Measurements from ENCODE around the gene TIMP2.
"Not testable (repeated sequence)": the region's sequence is repeated elsewhere in the genome, so short reads cannot be mapped to it uniquely, and the experiment has no call there.

Gene TIMP2

DNA sequence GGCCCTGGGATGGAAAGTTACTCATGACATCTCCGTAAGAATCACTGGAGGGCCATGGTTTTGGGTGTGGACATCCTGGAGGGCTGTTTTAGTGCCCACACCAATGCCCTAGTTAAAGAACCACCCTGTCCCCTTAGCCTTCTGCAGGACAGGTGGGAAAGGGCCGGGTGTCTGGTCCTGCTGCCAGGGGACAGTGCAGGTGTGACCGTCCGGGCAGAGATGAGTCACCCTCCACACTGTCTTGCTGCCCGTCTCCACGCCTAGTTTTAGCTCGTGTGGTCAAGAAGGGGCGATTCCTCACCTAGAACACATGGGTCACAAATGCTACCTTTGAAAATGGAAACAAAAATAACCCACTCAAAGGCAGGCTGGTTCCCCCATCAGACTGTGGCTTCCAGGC lies 39.2 kb downstream of the TIMP2 start:
- DNase-seq = no peak

DNA sequence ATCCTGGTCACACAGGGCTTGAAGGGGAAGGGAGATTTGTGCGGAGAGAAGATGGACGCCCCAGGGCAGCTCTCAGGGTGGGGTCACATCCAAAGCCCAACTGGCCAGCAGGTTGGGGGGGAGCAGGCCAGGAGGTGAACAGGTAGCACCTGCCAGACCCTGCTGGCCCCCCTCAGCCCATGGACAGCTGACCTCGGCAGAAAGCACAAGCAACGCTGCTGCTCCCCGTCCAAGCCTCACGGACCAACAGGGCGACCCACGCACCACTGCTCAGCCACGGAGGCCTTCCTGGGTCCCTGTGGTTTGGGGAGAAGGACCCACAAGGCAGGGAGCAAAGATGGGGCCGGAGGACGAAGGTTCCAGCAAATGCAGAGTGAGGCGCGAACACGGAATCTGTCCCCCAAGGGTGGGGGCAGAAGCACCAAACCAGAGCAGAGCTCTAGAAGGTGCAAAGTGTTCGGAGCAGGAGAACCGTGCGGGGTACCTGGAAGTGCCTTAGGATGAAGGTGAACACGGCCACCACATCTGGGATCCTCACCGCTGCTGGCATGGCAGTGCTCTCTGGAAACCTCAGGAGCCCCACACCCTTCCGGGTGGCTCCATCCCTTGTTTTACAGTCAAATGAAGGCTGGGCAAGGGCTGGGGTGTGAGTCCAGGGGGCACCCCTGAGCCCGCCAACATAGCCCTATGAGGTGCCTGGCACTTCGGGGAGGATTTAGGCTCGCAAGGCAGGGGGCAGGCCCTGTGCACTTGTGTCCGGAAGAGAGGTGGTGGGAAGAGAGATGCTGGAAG lies 40.1 kb downstream of the TIMP2 start:
- no peak for DNase-seq

DNA sequence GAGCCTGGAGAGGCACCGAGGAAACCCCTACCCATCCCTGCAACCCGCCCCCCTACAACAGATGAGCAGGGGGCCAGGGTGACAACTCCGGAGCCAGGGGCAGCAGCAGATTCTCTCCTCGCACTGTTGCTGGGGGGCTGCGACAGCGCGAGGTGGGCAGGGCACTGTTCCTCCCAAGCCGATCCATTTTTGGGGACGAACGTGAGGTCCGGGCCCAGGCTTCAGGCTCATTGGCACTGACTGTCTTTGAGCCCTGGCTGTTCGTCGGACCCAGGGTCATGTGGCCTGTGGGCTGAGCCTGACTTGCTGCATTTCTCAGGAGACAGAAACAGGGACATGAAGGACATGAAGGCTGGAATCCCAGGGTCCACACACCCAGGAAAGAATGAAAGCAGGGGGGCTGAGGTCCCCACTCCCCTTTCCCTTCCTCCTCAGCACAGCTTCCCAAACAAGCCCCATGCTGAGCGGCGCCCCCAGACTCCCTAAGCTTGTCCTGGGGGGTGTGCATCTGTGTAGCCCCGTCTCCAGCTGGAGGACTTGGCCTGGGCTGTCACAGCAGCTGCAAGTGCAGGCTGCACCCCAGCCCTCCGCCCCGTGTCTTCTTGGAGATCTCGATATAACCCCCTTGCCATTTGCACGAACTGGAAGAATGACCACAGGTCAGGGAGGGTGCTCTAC lies 40.9 kb downstream of the TIMP2 start:
- no peak for DNase-seq

DNA sequence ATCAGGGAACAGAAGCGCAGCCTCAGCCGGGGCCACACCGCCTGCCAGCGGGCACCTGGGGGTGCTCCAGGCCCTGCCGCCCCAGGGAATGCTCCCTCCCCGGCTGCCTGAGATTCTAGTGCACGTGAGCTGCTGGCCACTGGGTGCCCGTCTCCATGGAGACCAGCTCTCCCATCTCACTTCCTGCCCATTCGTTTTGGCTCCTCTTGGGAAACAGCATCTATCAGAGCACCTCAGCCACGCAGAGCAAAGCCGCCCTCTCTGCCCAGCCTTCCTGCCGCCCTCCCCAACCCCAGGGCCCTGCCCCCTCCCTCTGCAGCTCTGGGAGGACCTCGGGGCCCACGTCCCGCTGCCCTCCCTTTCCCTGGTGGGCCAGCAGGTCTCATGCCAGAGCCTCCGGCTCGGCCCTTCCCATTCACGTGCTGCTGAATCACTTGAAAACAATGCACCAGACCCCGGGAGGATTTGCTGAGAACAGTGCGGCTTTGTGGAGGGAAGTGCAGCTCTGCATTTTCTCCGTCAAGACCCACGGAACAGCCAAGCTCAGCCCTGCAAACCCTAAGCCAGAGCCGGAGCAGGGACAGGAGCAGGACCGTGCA lies 41.6 kb downstream of the TIMP2 start:
- DNase-seq = no peak

DNA sequence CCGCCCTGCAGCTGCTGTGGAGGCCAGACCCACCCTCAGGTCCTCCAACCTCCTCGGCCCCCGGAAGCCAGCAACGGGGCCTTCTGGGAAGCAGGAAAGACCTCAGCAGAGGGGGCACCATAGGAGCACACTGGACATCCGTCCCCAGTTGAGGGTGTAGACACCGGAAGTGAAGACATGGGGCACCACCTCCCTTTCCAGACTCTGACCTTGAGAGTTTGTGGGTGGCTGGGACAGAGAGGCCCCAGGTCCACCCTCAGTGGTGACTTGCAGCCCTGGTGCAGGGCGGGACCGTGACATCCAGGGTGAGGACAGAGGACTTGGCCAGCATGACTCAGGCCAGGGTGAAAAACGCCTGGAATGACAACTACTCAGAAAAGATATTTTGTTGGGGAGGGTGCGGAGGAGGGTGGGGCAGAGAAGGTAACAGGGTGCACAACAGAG lies 42.1 kb downstream of the TIMP2 start:
- no peak for DNase-seq

DNA sequence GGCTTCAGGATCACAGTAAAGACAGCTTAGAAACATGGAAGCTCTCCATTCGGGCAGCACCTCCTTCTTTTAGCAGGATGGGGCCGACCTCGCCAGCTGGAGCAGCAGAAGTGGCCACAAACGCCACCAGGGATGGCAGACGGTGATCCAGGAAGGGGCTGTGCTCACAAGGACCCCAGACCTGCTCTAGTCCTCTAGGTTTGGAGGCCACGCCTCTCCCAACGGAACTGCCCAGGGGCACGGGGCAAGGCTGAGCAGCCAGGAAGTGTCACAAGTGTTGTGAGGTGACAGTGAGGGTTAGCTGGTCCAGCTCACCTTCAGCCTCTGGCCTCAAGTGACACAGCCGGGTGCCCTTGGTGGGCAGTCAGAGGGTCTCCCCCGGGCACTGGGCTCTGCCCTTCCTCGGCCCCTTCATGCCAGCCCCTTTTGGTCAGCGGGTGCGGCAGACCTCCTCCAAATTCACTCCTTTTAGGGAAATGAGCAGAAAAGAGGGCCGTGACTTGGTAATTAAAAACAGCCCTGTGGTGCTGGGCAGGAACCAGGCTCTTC lies 42.6 kb downstream of the TIMP2 start:
- DNase-seq = no peak

DNA sequence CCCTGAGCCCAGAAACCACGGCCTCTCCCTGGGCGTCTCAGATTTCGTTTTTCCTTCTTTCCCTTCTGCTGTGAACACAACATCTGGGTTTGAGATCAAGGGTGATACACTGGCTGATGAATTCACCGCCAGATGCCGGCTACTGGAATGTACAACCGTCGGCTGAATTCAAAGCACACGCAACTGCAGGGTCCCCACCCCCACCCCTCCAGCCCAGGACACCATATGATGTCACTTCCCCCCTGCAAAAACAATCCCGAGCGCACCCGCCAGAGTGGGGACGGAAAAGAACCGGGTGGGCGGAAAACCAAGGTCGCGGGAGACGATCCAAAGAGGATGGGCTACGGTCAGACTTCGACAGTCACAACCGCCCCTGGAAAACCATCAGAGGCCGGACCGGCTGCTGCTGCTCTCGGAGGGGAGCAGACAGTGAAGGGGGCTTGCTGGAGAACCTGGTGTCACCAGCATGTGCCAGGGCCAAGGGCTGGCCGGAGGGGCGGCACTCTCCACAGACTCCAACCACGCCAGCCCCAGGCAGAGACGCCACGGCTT lies 45.5 kb downstream of the TIMP2 start:
- no peak for DNase-seq

DNA sequence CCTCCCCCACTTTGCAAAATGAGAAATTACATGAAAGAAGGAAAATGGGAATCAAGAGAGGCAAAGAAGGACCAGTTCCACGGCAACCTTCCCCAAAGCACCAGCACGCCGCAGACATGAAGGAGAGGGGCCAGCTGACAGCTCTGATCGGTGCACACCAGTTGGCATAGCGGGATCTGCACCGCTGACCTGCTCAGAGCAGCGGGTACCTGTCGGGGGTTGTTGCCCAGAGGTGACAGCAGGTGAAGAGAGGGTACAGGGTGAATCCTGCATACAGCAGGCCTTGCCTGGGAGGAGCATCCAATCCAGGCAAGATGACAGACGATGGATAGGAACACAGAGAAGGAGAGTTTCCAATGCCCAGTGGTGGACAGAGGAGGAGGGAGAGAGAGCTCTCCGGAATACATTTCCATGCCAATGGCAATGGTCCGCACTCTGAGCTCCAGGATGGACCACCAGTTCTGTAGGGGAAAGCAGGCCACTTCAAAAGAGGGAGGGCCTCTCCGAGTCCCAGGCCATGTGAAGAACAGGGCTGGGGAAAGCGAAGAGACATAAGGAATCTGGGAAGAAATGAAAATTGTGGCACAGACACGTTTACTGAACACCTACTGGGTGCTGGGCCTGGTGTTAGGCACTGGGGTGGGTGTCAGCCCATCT lies 46.2 kb downstream of the TIMP2 start:
- no peak for DNase-seq

DNA sequence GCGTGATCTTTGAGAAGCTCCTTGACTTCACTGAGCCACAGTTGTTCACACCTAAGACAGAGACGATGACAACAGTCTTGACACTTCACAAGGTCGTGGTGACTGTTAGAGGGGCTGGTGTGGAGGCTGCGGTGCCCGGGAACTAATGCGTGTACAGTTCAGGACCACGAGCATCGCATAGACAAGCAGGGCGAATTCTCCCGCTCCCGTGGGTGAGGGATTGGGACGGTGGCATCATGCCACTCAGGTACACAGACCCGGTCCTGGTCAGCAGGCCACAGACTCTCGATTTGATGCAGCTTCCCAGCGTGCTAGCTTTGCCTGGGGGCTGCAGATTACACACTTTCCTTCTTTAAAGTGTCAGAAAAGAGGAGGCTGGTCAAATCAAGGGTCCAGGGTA lies 46.9 kb downstream of the TIMP2 start:
- DNase-seq = no peak

DNA sequence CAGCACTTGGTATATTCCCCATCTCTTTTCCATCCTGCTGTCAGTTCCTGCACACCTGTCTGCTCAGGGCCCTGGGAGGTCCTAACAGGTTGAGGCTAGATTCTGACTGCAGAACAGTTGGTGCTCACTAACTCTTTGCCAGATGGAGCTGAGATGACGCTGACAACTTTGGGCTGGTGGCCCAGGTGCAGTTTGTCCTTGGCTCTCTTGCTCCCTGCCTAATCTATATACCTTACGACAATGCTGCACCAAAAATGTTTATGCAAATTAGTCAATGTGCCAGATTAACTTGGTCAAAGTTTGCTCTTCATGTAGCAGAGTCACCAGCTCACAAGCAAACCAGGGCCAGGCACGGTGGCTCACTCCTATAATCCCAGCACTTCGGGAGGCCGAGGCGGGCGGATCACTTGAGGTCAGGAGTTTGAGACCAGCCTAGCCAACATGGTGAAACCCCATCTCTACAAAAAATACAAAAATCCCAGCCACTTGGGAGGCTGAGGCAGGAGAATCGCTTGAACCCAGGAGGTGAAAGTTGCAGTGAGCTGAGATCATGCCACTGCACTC lies 48.2 kb downstream of the TIMP2 start:
- not testable (repeated sequence) for DNase-seq

DNA sequence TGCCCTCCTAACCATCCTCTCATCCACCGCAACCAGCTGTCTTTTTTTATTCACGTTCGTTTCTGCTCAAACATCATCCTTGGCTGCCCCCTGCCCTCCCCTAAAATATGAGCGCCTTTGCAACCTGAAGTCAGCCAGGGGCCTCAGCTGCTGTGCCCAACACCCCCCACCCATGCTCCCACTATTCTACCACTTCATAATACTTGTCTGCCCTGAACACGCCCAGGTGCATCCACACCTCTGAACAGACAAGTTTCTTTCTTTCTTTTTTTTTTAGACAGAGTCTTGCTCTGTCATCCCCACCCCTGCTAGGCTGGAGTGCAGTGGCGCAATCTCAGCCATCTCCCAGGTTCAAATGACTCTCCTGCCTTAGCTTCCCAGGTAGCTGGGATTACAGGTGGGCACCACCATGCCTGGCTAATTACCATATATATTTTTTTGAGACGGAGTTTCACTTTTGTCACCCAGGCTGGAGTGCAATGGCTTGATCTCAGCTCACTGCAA lies 49.0 kb downstream of the TIMP2 start:
- no peak for DNase-seq

DNA sequence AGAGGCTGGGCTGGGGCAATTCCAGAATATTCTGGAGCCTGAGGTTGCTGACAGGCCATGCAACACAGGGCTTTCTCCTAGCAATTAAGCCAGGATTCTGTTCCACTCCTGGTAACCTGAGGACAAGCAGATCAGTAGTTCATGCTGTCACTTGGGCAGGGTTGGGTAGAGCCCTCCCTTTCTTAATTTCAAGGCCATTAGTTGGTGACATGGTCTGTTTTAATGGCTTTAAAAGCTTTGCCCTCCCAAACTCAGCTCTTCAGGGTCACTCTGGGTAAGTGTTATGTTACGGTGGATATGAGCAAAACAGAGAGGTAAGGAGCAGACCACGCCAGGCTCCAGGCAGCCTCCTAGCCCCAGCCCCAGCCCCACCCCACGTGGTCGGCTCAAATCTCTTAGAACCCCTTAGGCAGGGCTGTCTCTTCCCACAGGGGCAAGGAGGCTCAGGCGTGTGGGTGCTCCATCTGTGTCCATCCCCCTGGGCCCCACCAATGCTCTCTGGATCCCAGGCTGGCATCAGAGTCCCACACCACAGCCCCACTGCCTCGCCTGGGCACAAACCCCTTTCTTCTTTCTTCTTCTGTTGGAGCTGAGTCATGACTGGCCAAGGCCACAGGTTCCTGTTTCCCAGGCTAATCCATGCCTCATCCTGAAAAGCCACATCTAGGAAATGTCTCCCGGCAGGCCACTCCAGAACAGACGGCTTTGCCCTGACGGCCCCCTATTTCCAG lies 49.7 kb downstream of the TIMP2 start:
- DNase-seq = no peak

DNA sequence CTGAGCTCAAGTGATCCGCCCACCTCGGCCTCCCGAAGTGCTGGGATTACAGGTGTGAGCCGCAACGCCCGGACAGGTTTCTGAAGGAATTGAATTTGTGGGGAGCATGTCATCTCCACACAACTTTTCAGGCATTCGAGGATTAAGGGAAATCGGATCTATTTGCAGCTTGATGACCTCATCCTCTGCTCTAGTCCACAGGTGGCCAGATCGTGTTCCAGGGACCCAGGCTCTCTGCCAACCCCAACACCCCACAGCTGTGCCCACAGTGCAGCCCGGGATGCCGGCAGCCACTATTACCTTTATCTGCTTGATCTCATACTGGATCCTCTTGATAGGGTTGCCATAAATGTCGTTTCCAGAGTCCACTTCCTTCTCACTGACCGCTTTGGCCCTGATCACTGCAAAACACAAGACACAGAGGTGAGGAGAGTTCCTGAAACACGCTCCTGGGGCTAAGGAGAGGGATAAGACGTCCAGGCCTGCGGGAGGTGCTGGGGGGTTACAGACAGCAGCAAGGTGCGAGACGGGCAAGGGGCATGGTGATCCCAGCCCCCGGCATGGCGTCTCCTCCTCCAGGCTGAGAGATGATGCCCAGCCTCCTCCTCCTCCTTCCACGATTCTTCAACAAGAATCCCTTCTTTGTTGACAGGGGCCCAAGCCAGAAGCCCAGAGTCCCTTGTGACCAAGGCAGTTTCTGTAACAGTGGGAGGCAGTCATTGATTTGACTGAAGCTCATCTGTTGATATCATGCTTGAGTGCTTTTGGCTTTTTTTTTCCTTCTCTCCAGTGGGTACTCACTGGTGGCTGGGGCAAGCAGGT lies 51.5 kb downstream of the TIMP2 start:
- no peak for DNase-seq

DNA sequence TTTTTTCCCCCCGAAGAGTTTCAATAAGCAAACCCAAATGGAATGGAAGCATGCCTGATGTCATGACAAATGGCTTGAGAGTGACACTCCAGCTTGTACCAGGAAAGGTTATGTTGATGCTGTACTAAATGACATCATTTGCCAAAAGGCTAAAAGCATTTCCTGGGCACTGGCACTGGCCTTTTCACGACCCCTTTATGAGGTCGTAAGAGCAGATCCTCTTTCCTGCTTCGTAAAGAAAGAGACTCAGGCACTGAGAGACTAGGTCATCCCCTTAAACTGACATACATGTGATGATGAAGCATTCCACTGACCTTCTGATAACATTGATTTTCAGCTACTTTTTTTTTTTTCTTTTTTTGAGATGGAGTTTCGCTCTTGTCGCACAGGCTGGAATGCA lies 52.7 kb downstream of the TIMP2 start:
- no peak for DNase-seq

DNA sequence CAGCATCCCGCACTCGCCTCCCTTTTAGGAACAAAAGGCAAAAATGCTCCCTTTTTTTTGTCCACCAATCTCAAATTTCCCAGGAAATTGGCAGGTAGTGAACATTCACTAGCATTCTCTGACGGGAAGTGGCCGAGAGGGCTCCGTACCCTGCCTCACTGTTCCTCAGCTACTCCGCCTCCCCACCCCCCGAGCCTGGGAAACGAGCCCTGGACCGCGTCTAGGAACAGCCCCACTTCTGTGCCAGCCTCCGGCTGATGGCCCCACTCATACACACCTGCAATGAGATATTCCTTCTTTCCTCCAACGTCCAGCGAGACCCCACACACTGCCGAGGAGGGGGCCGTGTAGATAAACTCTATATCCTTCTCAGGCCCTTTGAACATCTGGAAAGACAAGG lies 54.6 kb downstream of the TIMP2 start:
- no peak for DNase-seq

DNA sequence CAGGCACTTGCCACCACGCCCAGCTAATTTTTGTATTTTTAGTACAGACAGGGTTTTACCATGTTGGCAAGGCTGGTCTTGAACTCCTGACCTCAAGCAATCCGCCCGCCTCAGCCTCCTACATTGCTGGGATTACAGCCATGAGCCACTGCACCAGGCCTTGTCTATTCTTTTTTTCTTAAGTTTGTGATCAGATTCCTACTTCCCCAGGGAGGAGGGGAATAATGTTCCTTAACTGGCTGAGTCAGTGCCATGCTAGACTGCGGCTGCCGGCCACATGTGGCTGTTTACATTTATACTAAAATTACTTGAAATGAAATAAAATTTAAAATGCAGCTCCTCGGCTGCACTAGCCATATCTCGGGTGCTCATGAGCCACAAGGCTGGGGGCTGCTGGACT lies 56.8 kb downstream of the TIMP2 start:
- no peak for DNase-seq

DNA sequence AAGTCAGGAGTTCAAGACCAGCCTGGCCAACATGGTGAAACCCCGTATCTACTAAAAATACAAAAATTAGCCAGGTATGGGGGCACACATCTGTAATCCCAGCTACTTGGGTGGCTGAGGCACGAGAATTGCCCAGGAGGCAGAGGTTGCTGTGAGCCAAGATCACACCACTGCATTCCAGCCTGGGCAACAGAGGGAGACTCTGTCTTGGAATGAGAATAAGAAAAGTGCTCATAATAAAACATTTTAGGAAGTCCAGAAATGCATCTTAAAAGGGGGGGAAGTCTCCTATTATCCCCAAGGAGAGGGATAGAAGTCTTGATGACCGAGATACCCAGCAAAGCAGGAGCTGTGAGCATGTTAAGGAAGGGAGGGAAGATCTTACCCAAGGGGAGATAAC lies 58.1 kb downstream of the TIMP2 start:
- not testable (repeated sequence) for DNase-seq

DNA sequence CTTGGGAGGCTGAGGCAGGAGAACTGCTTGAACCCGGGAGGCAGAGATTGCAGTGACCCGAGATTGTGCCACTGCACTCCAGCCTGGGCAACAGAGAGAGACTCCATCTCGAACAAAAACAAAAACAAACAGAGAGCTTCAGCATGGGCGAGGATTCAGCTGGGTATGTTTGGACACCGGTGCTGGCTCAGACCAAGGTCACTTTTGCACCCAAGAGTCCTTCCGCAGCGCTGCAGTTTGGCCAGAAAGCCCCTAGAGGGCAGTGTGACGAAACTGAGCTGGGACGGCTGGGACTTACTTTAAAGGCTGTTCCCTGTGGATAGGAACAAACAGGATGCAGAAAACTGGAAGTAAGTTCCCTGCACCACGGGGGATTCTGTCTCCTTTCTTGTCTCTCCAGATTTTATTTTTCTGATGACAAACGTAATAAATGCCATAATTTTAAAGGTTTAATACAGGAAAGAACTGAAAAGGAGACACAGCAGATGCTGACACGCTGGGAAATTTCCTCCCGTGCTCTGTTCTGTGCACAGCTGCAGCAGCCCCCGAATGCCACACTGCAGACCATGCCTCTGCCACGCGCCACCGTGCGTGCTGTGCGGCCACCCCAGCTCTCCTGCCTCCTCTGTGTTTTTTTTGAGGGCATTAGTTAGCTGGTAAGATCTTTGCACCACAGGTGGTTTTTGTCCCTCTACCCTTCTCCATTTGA lies 59.4 kb downstream of the TIMP2 start:
- peak; percentile 32 for DNase-seq

DNA sequence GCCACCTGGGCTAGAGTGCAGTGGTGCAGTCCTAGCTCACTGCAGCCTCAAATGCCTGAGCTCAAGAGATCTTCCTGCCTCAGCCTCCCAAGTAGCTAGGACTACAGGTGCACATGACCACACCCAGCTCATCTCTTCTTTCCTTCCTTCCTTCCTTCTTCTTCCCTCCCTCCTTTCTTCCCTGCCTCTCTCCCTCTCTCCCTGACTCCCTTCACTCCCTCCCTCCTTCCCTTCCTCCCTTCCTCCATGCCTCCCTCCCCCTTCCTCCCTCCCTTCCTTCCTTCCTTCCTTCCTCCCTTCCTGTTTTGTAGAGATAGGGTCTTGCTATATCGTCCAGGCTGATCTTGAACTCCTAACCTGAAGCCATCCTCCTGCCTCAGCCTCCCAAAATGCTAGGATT lies 61.1 kb downstream of the TIMP2 start:
- DNase-seq = no peak

Data from NCI-H1105 (cell line).